Stimulated activated naive CD8-positive, alpha-beta T cell treated with anti-CD3 and anti-CD28 coated beads, Interleukin-15, Interleukin-2, amounts not matched to agents 100 ng/mL and 50 ng/mL, for 24 hours (primary cell): ENCODE data around the gene PHYHIPL.

Experiments used
- H3K27ac Mint-ChIP-seq: one replicate; pipeline ENCODE4 v1.8.0; 2021; ENCODE audit warnings: mild to moderate bottlenecking, mixed read lengths
- H3K27me3 Mint-ChIP-seq: one replicate; pipeline ENCODE4 v1.8.0; 2021; ENCODE audit warnings: mixed read lengths
- H3K36me3 Mint-ChIP-seq: one replicate; pipeline ENCODE4 v1.8.0; 2021; ENCODE audit warnings: low read depth, mixed read lengths
- H3K4me1 Mint-ChIP-seq: one replicate; pipeline ENCODE4 v1.8.0; 2021; ENCODE audit warnings: low read depth, mixed read lengths
- H3K4me3 Mint-ChIP-seq: one replicate; pipeline ENCODE4 v1.8.0; 2021; ENCODE audit warnings: mild to moderate bottlenecking, mixed read lengths
- H3K9me3 Mint-ChIP-seq: one replicate; pipeline ENCODE4 v1.8.0; 2021; ENCODE audit warnings: mixed read lengths

The PHYHIPL gene

GRCh38 chr10:59284118-59284975 is 107.9 kb downstream of the PHYHIPL start:
- H3K27ac Mint-ChIP-seq = no peak overlapping the region
- H3K9me3 Mint-ChIP-seq = no peaks in the 10 kb centered on the region
- H3K4me3 Mint-ChIP-seq = no peak overlapping the region
- H3K4me1 Mint-ChIP-seq = no peaks in the 10 kb centered on the region
- H3K36me3 Mint-ChIP-seq = no peaks in the 10 kb centered on the region
- no peaks in the 10 kb centered on the region for H3K27me3 Mint-ChIP-seq

GRCh38 chr10:59285073-59285472 is 108.6 kb downstream of the PHYHIPL start:
- Mint-ChIP-seq H3K9me3 (no peaks in the 10 kb centered on the region), H3K4me3 (no peak overlapping the region), H3K36me3 (no peaks in the 10 kb centered on the region), H3K27me3 (no peaks in the 10 kb centered on the region), H3K4me1 (no peaks in the 10 kb centered on the region), H3K27ac (no peak overlapping the region)

GRCh38 chr10:59285848-59286247 is 109.4 kb downstream of the PHYHIPL start:
- no peak overlapping the region for H3K4me3 Mint-ChIP-seq
- H3K4me1 Mint-ChIP-seq = no peaks in the 10 kb centered on the region
- H3K9me3 Mint-ChIP-seq = no peaks in the 10 kb centered on the region
- no peaks in the 10 kb centered on the region for H3K36me3 Mint-ChIP-seq
- no peak overlapping the region for H3K27ac Mint-ChIP-seq
- no peaks in the 10 kb centered on the region for H3K27me3 Mint-ChIP-seq

DNA sequence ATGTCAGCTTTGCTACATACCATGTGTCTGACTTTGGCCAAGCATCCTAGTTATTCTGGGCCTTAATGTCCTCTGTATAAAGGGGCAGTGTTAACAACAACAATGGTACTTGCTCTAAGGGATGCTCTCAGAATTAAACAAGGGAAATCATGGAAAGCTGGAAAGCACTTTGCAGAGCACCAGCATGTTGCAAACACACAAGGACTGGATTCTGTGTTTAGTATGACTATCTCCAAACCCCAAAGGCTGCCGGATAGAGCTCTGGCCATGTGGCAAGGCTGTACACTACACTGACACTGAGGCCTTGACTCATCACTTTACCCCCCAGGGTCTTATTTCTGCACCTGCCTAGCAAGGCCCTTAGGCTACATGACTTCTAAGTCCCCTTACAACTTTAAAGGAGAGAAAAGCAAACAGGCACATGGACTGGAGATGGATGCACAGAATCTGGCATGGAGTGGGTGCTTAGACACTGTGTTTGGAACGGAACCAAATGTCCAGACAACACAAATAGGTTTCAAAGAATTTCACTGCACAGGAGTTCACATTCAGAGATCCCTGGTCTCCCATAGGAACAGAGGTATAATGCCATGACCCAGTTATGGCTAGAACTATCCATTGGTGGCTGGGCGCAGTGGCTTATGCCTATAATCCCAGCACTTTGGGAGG is 111.3 kb downstream of the PHYHIPL start:
- Mint-ChIP-seq H3K27me3 (no peaks in the 10 kb centered on the region), H3K36me3 (no peaks in the 10 kb centered on the region), H3K4me3 (no peak overlapping the region), H3K4me1 (no peaks in the 10 kb centered on the region), H3K9me3 (no peaks in the 10 kb centered on the region), H3K27ac (no peak overlapping the region)

DNA sequence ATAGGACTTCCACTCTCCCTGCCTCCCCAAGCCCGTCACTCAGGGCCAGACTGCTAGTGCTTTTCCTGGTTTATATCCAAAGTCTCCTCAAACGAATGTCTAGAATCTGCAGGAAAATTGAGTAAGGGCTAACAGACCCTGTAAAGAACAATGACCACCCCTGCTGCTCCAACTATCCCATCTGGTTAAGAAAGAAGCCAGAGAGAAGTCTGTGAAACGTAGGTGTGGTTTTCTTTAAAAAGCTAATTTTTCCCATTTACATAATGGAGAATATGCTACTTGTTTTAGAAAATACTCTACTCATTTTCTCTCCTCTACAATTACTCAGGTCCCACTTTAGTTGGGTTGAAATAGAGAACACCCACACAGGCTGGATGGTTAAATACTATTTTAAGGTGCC is 113.4 kb downstream of the PHYHIPL start:
- no peaks in the 10 kb centered on the region for H3K36me3 Mint-ChIP-seq
- no peak overlapping the region for H3K4me3 Mint-ChIP-seq
- no peak overlapping the region for H3K27ac Mint-ChIP-seq
- no peaks in the 10 kb centered on the region for H3K27me3 Mint-ChIP-seq
- H3K4me1 Mint-ChIP-seq = no peaks in the 10 kb centered on the region
- no peaks in the 10 kb centered on the region for H3K9me3 Mint-ChIP-seq

DNA sequence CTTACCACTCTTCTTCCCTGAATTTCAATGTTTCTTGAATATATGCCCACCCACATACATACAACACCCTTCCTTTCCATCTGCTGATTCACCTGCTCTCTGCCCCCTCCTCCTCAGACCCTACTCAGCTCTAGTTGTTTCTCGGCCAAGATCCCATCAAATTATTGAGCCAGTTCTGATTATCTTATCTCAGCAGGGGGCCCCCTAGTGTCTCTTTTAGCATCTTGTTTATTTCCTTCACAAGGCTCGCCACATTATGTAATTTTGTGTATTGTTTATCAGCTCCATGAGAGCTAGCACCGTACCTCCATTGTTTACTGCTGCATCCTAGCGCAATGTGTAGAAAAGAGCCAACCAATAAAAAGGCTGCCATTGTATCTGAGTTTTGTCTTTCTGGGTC is 114.0 kb downstream of the PHYHIPL start:
- H3K27me3 Mint-ChIP-seq = no peaks in the 10 kb centered on the region
- no peaks in the 10 kb centered on the region for H3K9me3 Mint-ChIP-seq
- H3K27ac Mint-ChIP-seq = no peak overlapping the region
- H3K4me3 Mint-ChIP-seq = no peak overlapping the region
- no peaks in the 10 kb centered on the region for H3K4me1 Mint-ChIP-seq
- no peaks in the 10 kb centered on the region for H3K36me3 Mint-ChIP-seq
